HepG2 (cell line): ENCODE measurements around the gene TIMM44. TPM values are rescaled to one million over a fixed set of nuclear protein-coding genes. Genes with fewer than 3 reads are reported as not detected.
A peak's percentile ranks its signal among the peaks of the same experiment; 100 is the strongest.
"Not testable (repeated sequence)": the region's sequence is repeated elsewhere in the genome, so short reads cannot be mapped to it uniquely, and the experiment has no call there.

ENCODE experiments used
- ATAC-seq: fragments of 200-7000 bp; cut with Tn5 transposase; 3 replicates; pipeline ENCODE4 v1.9.1; 2020; ENCODE audit warnings: mild to moderate bottlenecking, moderate library complexity
- BruUV-seq: library from RNA; stranded (reverse); fragments of 400-500 nt; replicated peaks from 2 replicates; lab custom pipeline; 2021; lab: Mats Ljungman, UMichigan
- CTCF ChIA-PET: fragments of 300-600 bp; formaldehyde crosslinking; extraction: SDS; loops from one replicate; lab custom pipeline; 2021; ENCODE audit warnings: low total read pairs, inconsistent platforms, low intra/inter-chr PET ratio; lab: Yijun Ruan, JAX
- POLR2A ChIA-PET: fragments of 350-600 bp; sonication (Branson Sonifier 250); formaldehyde crosslinking; loops from one replicate; lab custom pipeline; 2020; ENCODE audit warnings: antibody characterized with exemption, inconsistent platforms; lab: Yijun Ruan, JAX
- DNase-seq: peaks from one replicate; pipeline ENCODE4 v3.0.0-alpha.2; 2015; ENCODE audit warnings: low spot score
- FAIRE-seq: peaks from 3 replicates; lab custom pipeline; 2011; peaks lifted over from hg19 to GRCh38; lab: Jason Lieb, UNC
- H2AFZ ChIP-seq: one replicate; pipeline ENCODE4 v1.6.1; 2011; ENCODE audit warnings: low read length, inconsistent platforms
- H3K27ac ChIP-seq: fragments of 300-600 bp; 3 replicates; pipeline ENCODE4 v1.8.0; 2011; ENCODE audit warnings: mixed run types, mild to moderate bottlenecking, mixed read lengths, low read length, inconsistent platforms; ENCODE audit not compliant: insufficient read depth; ENCODE audit errors: extremely low read length
- H3K27me3 ChIP-seq, 2 experiments: fragments of 200-600 bp in 1 of 2; 2 replicates in 1 of 2; 3 replicates in 1 of 2; pipeline versions ENCODE4 v1.6.0 to v1.8.0; 2011; ENCODE audit warnings: low read length in 2 of 2, mild to moderate bottlenecking in 2 of 2, moderate library complexity in 2 of 2, inconsistent platforms in 1 of 2; ENCODE audit not compliant: insufficient read depth in 2 of 2, control insufficient read depth in 1 of 2
- H3K36me3 ChIP-seq, 2 experiments: fragments of 200-600 bp in 1 of 2; replicated peaks in 1 of 2; 2 replicates in 1 of 2; 3 replicates in 1 of 2; pipeline versions ENCODE4 v1.5.1 to v1.8.0; 2011; ENCODE audit warnings: low read length in 2 of 2, inconsistent platforms in 1 of 2; ENCODE audit not compliant: insufficient read depth in 2 of 2, control insufficient read depth in 1 of 2
- H3K4me1 ChIP-seq: 2 replicates; pipeline ENCODE4 v1.5.1; 2012; ENCODE audit warnings: low read length, inconsistent platforms; ENCODE audit not compliant: insufficient read depth
- H3K4me2 ChIP-seq: 2 replicates; pipeline ENCODE4 v1.6.0; 2011; ENCODE audit warnings: low read depth, low read length, inconsistent platforms
- H3K4me3 ChIP-seq, 3 experiments: fragments of 200-600 bp in 1 of 3; sonication (generic), shearing (Covaris generic) in 1 of 3; replicated peaks in 1 of 3; 2 replicates each; pipeline ENCODE4 v1.5.1; 2011 to 2016; ENCODE audit warnings: low read length in 3 of 3, inconsistent platforms in 2 of 3, low read depth in 2 of 3, mild to moderate bottlenecking in 2 of 3, control low read depth in 1 of 3, mixed read lengths in 1 of 3; ENCODE audit not compliant: insufficient read depth in 1 of 3
- H3K79me2 ChIP-seq: one replicate; pipeline ENCODE4 v1.6.1; 2011; ENCODE audit warnings: low read length, inconsistent platforms; ENCODE audit not compliant: insufficient read depth
- H3K9ac ChIP-seq: 2 replicates; pipeline ENCODE4 v1.6.0; 2011; ENCODE audit warnings: mild to moderate bottlenecking, low read depth, low read length, inconsistent platforms; ENCODE audit not compliant: insufficient read depth
- H3K9me3 ChIP-seq: 2 replicates; pipeline ENCODE4 v1.5.1; 2012; ENCODE audit warnings: mild to moderate bottlenecking, low read length
- H4K20me1 ChIP-seq: 2 replicates; pipeline ENCODE4 v1.6.0; 2011; ENCODE audit warnings: inconsistent platforms, mild to moderate bottlenecking, low read length, moderate library complexity; ENCODE audit not compliant: insufficient read depth
- STAG1 ChIP-seq: sonication (generic); formaldehyde crosslinking; IDR thresholded peaks from 2 replicates; pipeline ENCODE4 v1.4.0; 2020; ENCODE audit warnings: missing genetic modification reagents
- ZNF652 ChIP-seq: IDR thresholded peaks from 2 replicates; pipeline ENCODE4 v1.6.1; 2016; ENCODE audit warnings: low read depth, borderline replicate concordance
- WGBS: methylation state at CpG from one replicate; pipeline ENCODE4 v1.1.6; 2017; ENCODE audit warnings: low lambda C conversion rate; 5-methylcytosine and 5-hydroxymethylcytosine counted together
- in situ Hi-C: cut with HindIII; loops from 2 replicates; pipeline ENCODE4 v1.10.0; 2017; ENCODE audit warnings: low pct_unique_long_range_greater_than_20kb; ENCODE audit not compliant: extremely low pct_ligation_motif_present
- intact Hi-C: fragments of 100-400 bp; cut with micrococcal nuclease; formaldehyde crosslinking; loops from one replicate; pipeline ENCODE4 v1.10.0; 2022; ENCODE audit not compliant: unreplicated experiment
- polyA plus RNA-seq, 8 experiments: library from polyadenylated mRNA; depleted of rRNA in 3 of 8; stranded (reverse) in 7 of 8; unstranded in 1 of 8; fragments of >200 nt; fragmentation: Illumina TruSeq in 4 of 8; extraction: Trizol in 4 of 8; gene quantifications; 2 replicates each; pipeline versions ENCODE4 v1.2.1 to v1.2.3, GENCODE V29; 2011 to 2016; ENCODE audit warnings: low read depth in 4 of 8, missing spikeins in 1 of 8, mixed read lengths in 1 of 8; ENCODE audit not compliant: insufficient read depth in 1 of 8
- total RNA-seq, 5 experiments: library from RNA; depleted of rRNA; stranded (reverse); fragments of >200 nt; fragmentation: Illumina TruSeq; extraction: Trizol; gene quantifications; 2 replicates each; pipeline ENCODE4 v1.2.3, GENCODE V29; 2016; ENCODE audit warnings: low read depth in 1 of 5
- TF ChIP-seq, protein P1 (sequence below), 2 experiments: sonication (generic) in 1 of 2; formaldehyde crosslinking in 1 of 2; IDR thresholded peaks; 2 replicates each; pipeline versions ENCODE4 v1.4.0 to v1.6.1; 2016 to 2020; ENCODE audit warnings: borderline replicate concordance in 1 of 2, low read depth in 1 of 2, mild to moderate bottlenecking in 1 of 2, missing genetic modification reagents in 1 of 2

The TIMM44 gene
- total and polyA plus RNA-seq, 2 of the 13 experiments (the other 11 are each of a cell fraction or from before 2014, with no cell fraction given) = 42.9 to 72.6 TPM

- Histone ChIP-seq H3K27ac (peak overlapping the region; percentile 37), H3K27me3 (no peaks in the 10 kb centered on the region), H4K20me1 (no peaks in the 10 kb centered on the region), H3K79me2 (no peaks in the 10 kb centered on the region), H3K9ac (no peak overlapping the region), H3K4me2 (peak overlapping the region; percentile 36), H3K36me3 (peaks cover 12 to 64% of the 10 kb centered on the region in 2 experiments), H3K9me3 (no peaks in the 10 kb centered on the region), H3K4me1 (peaks cover 24% of the 10 kb centered on the region), H2AFZ (no peak overlapping the region), H3K4me3 (no peak overlapping the region)
- DNase-seq (no peak), FAIRE-seq (no peak), ATAC-seq (no peak)
- in situ Hi-C loops = no loop called here
- ChIA-PET POLR2A (no interaction called here), CTCF (no interaction called here)
- BruUV-seq = no TSS peak
- TF ChIP-seq, protein P1, sequence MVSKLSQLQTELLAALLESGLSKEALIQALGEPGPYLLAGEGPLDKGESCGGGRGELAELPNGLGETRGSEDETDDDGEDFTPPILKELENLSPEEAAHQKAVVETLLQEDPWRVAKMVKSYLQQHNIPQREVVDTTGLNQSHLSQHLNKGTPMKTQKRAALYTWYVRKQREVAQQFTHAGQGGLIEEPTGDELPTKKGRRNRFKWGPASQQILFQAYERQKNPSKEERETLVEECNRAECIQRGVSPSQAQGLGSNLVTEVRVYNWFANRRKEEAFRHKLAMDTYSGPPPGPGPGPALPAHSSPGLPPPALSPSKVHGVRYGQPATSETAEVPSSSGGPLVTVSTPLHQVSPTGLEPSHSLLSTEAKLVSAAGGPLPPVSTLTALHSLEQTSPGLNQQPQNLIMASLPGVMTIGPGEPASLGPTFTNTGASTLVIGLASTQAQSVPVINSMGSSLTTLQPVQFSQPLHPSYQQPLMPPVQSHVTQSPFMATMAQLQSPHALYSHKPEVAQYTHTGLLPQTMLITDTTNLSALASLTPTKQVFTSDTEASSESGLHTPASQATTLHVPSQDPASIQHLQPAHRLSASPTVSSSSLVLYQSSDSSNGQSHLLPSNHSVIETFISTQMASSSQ (IDR thresholded peaks at IDR 0.05; ENCODE audit: low read depth) = peak; percentile 41; the same call in 1 of the 2 replicates
- TF ChIP-seq, protein P1 (CRISPR knock-in tag; IDR thresholded peaks at IDR 0.05; ENCODE audit: borderline replicate concordance) = no peak
- TF ChIP-seq ZNF652 (peak; percentile 90; the same call in 1 of the 2 replicates), STAG1 (CRISPR knock-in tag) (no peak)
- intact Hi-C loops = no loop called here
- 66% methylated on average over 13 of the region's 13 CpGs for WGBS
These were observed 18.6 kb upstream of the TIMM44 start for GRCh38 chr19:7961920-7962626.

DNA sequence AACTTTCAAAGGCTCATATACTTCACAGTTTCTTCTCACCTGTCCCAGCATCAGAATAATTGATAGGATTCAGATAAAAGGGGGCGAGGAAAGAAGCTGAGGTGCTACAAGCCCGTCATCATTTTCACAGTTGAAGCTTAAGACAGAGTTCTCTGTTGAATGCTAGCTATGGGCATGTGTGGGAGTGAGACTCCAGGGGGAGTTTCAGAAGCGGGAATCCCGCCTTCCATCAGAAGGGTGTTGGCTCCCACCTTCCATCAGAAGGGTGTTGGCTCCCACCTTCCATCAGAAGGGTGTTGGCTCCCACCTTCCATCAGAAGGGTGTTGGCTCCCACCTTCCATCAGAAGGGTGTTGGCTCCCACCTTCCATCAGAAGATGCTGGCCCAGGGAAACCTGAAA, 17.6 kb upstream of the TIMM44 start:
- WGBS = 96% methylated on average over 4 of the region's 4 CpGs
- in situ Hi-C loops = not testable (repeated sequence)

More for the DNA sequence above, 17.6 kb upstream of the TIMM44 start:
- intact Hi-C loops, H3K27ac ChIP-seq, H3K4me3 ChIP-seq, FAIRE-seq, H3K9ac ChIP-seq, H4K20me1 ChIP-seq, BruUV-seq, H2AFZ ChIP-seq, H3K4me2 ChIP-seq, H3K27me3 ChIP-seq, CTCF ChIA-PET, H3K79me2 ChIP-seq, H3K9me3 ChIP-seq, ATAC-seq, DNase-seq: not testable (repeated sequence)
- POLR2A ChIA-PET = interaction anchor here (1.0 kb wide), 1 partner anchor 17 kb away, joined by 4 read pairs; the partner anchor contains the start of gene TIMM44
- Histone ChIP-seq H3K36me3 (peaks cover 8 to 54% of the 10 kb centered on the region in 2 experiments), H3K4me1 (peaks cover 24% of the 10 kb centered on the region)
